Liver (tissue), 3 donors: ENCODE measurements around the gene DDX50.

ENCODE experiments used
- ATF3 ChIP-seq: IDR thresholded peaks from 2 replicates; pipeline ENCODE4 v1.6.1; 2016; ENCODE audit warnings: antibody characterized with exemption
- CTCF ChIP-seq: fragments of 150-350 bp; IDR thresholded peaks from 2 replicates; pipeline ENCODE4 v1.5.1; 2017; ENCODE audit warnings: improper control_type of control experiment, low read depth, low read length; ENCODE audit not compliant: missing input control
- EGR1 ChIP-seq, 2 donors: IDR thresholded peaks; 2 replicates each; pipeline ENCODE4 v1.6.1; 2016 to 2018; ENCODE audit warnings: antibody characterized with exemption in 2 of 2, low read depth in 2 of 2
- GABPA ChIP-seq, 2 donors: IDR thresholded peaks in 1 of 2; conservative IDR thresholded peaks in 1 of 2; 2 replicates each; pipeline ENCODE4 v1.6.1; 2016; ENCODE audit warnings: antibody characterized with exemption in 2 of 2, mild to moderate bottlenecking in 1 of 2, moderate library complexity in 1 of 2
- JUND ChIP-seq, 2 donors: IDR thresholded peaks; 2 replicates each; pipeline ENCODE4 v1.6.1; 2016; ENCODE audit warnings: antibody characterized with exemption in 2 of 2
- MAX ChIP-seq: IDR thresholded peaks from 2 replicates; pipeline ENCODE4 v1.6.1; 2016; ENCODE audit warnings: antibody characterized with exemption
- RAD21 ChIP-seq, 2 donors: IDR thresholded peaks; 2 replicates each; pipeline ENCODE4 v1.6.1; 2016; ENCODE audit warnings: antibody characterized with exemption in 2 of 2, mild to moderate bottlenecking in 2 of 2
- REST ChIP-seq: IDR thresholded peaks from 2 replicates; pipeline ENCODE4 v1.6.1; 2016; ENCODE audit warnings: antibody characterized with exemption, mild to moderate bottlenecking
- SP1 ChIP-seq: IDR thresholded peaks from 2 replicates; pipeline ENCODE4 v1.6.1; 2018; ENCODE audit warnings: antibody characterized with exemption, mild to moderate bottlenecking
- YY1 ChIP-seq: IDR thresholded peaks from 2 replicates; pipeline ENCODE4 v1.6.1; 2016; ENCODE audit warnings: antibody characterized with exemption, mild to moderate bottlenecking
- ZBTB33 ChIP-seq: IDR thresholded peaks from 2 replicates; pipeline ENCODE4 v1.6.1; 2016; ENCODE audit warnings: antibody characterized with exemption
- donor health status: healthy.
- donor health status: healthy.

GRCh38 chr10:68902382-68902781 lies 1.3 kb downstream of the DDX50 start:
- TF ChIP-seq CTCF (no peak), YY1 (no peak), GABPA (IDR thresholded peaks at IDR 0.05 in 1 of 2, conservative IDR thresholded peaks at IDR 0.05 in 1 of 2) (no peak), MAX (no peak), ATF3 (no peak), JUND (IDR thresholded peaks at IDR 0.05) (no peak), EGR1 (IDR thresholded peaks at IDR 0.05; ENCODE audit: low read depth in 2 of 2) (no peak), REST (no peak), RAD21 (IDR thresholded peaks at IDR 0.05) (no peak), ZBTB33 (no peak), SP1 (no peak)
